Hepatocyte (in vitro differentiated cells): ENCODE data around the gene KCNQ5. TPM values are rescaled to one million over a fixed set of nuclear protein-coding genes. Genes with fewer than 3 reads are reported as not detected.

Experiments
- DNase-seq: peaks from one replicate; pipeline ENCODE4 v3.0.0-alpha.2; 2016; ENCODE audit warnings: low spot score
- H2AFZ ChIP-seq: fragments of 200-600 bp; sonication (generic); 2 replicates; pipeline ENCODE4 v1.6.0; 2016; ENCODE audit warnings: antibody characterized with exemption, mild to moderate bottlenecking
- H3K27ac ChIP-seq: fragments of 200-600 bp; sonication (generic); 2 replicates; pipeline ENCODE4 v1.5.1; 2016; ENCODE audit warnings: mild to moderate bottlenecking
- H3K27me3 ChIP-seq: fragments of 200-600 bp; sonication (generic); 2 replicates; pipeline ENCODE4 v1.6.1; 2016
- H3K36me3 ChIP-seq: fragments of 200-600 bp; sonication (generic); replicated peaks from 2 replicates; pipeline ENCODE4 v1.5.1; 2016; ENCODE audit warnings: low read depth; ENCODE audit not compliant: insufficient read depth
- H3K4me1 ChIP-seq: fragments of 200-600 bp; sonication (generic); 2 replicates; pipeline ENCODE4 v1.5.1; 2016; ENCODE audit warnings: mild to moderate bottlenecking, moderate library complexity; ENCODE audit not compliant: insufficient read depth
- H3K4me2 ChIP-seq: fragments of 200-600 bp; sonication (generic); 2 replicates; pipeline ENCODE4 v1.6.0; 2016
- H3K4me3 ChIP-seq: fragments of 200-600 bp; sonication (generic); 2 replicates; pipeline ENCODE4 v1.5.1; 2016; ENCODE audit warnings: mild to moderate bottlenecking
- H3K79me2 ChIP-seq: fragments of 200-600 bp; sonication (generic); 2 replicates; pipeline ENCODE4 v1.6.0; 2017; ENCODE audit warnings: mild to moderate bottlenecking
- H3K9me2 ChIP-seq: fragments of 200-600 bp; sonication (generic); replicated peaks from 2 replicates; pipeline ENCODE4 v1.6.0; 2017; ENCODE audit warnings: mild to moderate bottlenecking; ENCODE audit not compliant: insufficient read depth
- H3K9me3 ChIP-seq: fragments of 200-600 bp; sonication (generic); 2 replicates; pipeline ENCODE4 v1.5.1; 2016; ENCODE audit warnings: low read depth, mild to moderate bottlenecking
- H4K20me1 ChIP-seq: fragments of 200-600 bp; sonication (generic); 2 replicates; pipeline ENCODE4 v1.6.0; 2016; ENCODE audit warnings: mild to moderate bottlenecking; ENCODE audit not compliant: insufficient read depth, poor library complexity, severe bottlenecking
- CTCF ChIP-seq: fragments of 200-600 bp; sonication (generic); IDR thresholded peaks from 2 replicates; pipeline ENCODE4 v1.5.1; 2016; ENCODE audit warnings: antibody characterized with exemption, mild to moderate bottlenecking; ENCODE audit not compliant: poor library complexity
- EZH2 ChIP-seq: fragments of 200-600 bp; sonication (generic); IDR thresholded peaks from 2 replicates; pipeline ENCODE4 v1.6.1; 2016; ENCODE audit warnings: antibody characterized with exemption, mild to moderate bottlenecking, borderline replicate concordance
- EZH2phosphoT487 ChIP-seq: fragments of 200-600 bp; sonication (generic); IDR thresholded peaks from one replicate; pipeline ENCODE4 v1.6.1; 2018; ENCODE audit warnings: antibody characterized with exemption, mild to moderate bottlenecking, low read depth, moderate library complexity; ENCODE audit not compliant: unreplicated experiment, severe bottlenecking
- whole genome bisulfite sequencing: methylation state at CpG from one replicate; pipeline ENCODE4 v1.1.6; 2016; ENCODE audit warnings: low lambda C conversion rate; ENCODE audit errors: missing lambda C conversion rate; 5-methylcytosine and 5-hydroxymethylcytosine counted together
- polyA plus RNA-seq: library from polyadenylated mRNA; unstranded; fragments of >200 nt; fragmentation: Nextera tagmentation; extraction: Ambion mirVana; gene quantifications from 2 replicates; pipeline ENCODE4 v1.2.1, GENCODE V29; 2016
- total RNA-seq: library from RNA; depleted of rRNA; stranded (reverse); fragments of >200 nt; gene quantifications from 2 replicates; pipeline ENCODE4 v1.2.3, GENCODE V29; 2014

Gene KCNQ5
- total and polyA plus RNA-seq, 2 experiments from 2014 or later, result 1.6 to 2.0 TPM

DNA sequence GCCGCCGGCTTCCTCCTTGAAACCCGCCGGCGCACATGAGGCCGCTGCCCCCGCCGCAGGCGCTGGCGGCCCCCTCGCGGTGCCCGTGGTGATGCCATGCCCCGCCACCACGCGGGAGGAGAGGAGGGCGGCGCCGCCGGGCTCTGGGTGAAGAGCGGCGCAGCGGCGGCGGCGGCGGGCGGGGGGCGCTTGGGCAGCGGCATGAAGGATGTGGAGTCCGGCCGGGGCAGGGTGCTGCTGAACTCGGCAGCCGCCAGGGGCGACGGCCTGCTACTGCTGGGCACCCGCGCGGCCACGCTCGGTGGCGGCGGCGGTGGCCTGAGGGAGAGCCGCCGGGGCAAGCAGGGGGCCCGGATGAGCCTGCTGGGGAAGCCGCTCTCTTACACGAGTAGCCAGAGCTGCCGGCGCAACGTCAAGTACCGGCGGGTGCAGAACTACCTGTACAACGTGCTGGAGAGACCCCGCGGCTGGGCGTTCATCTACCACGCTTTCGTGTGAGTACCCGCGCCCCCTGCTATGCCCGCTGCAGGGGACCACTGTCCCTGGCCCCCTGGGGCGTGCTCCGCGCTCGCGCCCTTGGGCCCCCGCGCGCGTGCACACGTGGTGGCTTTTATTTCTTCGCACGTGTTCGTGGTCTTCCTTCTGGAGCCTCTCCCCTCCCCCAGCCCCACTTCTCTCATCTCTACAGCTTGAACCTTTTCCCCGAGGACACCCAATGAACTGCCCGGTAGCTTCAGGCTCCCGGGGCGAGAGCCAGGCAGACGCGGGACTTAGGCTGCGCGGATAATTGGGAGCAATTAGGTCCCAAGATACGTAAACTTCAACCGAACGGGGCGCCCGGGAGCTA is 453 bp downstream of the KCNQ5 start:
- DNase-seq, result peak; percentile 61
- Histone ChIP-seq H3K4me2 (peak overlapping the region; percentile 98), H4K20me1 (no peaks in the 10 kb centered on the region), H3K9me3 (no peaks in the 10 kb centered on the region), H2AFZ (peak overlapping the region; percentile 73), H3K36me3 (no peaks in the 10 kb centered on the region), H3K4me3 (peak overlapping the region; percentile 60), H3K9me2 (no peaks in the 10 kb centered on the region), H3K27ac (no peak overlapping the region), H3K4me1 (peaks cover 16% of the 10 kb centered on the region), H3K79me2 (no peaks in the 10 kb centered on the region), H3K27me3 (peaks cover 81% of the 10 kb centered on the region)
- under 1% methylated on average over 70 of the region's 89 CpGs for WGBS
- TF ChIP-seq EZH2 (peak; percentile 83), CTCF (no peak), EZH2phosphoT487 (peak; percentile 19)

DNA sequence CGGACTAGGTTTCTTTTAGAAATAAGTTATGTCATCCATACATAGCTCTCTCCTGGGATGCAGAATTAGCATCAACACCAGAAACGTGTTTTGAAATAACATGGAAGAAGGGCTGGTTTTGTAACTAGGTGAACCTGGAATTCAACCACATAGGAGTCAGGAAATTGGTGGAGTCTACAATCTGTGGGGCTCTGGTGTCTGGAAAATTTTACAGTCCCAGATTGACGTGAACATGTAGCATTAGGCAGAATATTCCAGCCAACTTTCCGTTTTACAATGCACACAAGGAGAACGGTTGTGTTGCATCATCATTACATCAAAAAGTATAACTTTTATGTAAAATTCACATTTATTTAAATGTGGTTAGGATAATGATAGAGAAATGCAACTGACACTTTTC is 1.9 kb downstream of the KCNQ5 start:
- Histone ChIP-seq H3K27ac (no peak overlapping the region), H3K9me2 (no peaks in the 10 kb centered on the region), H3K36me3 (no peaks in the 10 kb centered on the region), H4K20me1 (no peaks in the 10 kb centered on the region), H2AFZ (no peak overlapping the region), H3K27me3 (peaks cover 68% of the 10 kb centered on the region), H3K4me3 (no peak overlapping the region), H3K79me2 (no peaks in the 10 kb centered on the region), H3K4me2 (peak overlapping the region; percentile 98), H3K4me1 (peaks cover 16% of the 10 kb centered on the region), H3K9me3 (no peaks in the 10 kb centered on the region)
- TF ChIP-seq CTCF, result no peak
- no peak for TF ChIP-seq EZH2
- no peak for TF ChIP-seq EZH2phosphoT487
- no peak for DNase-seq
- WGBS, result 22% methylated on average over 5 of the region's 5 CpGs

- Histone ChIP-seq H3K9me3 (no peaks in the 10 kb centered on the region), H3K27me3 (peaks cover 59% of the 10 kb centered on the region), H3K36me3 (no peaks in the 10 kb centered on the region), H2AFZ (no peak overlapping the region), H3K4me2 (peak overlapping the region; percentile 98), H4K20me1 (no peaks in the 10 kb centered on the region), H3K4me1 (peaks cover 16% of the 10 kb centered on the region), H3K79me2 (no peaks in the 10 kb centered on the region), H3K9me2 (no peaks in the 10 kb centered on the region), H3K27ac (no peak overlapping the region), H3K4me3 (no peak overlapping the region)
- peak; percentile 9 for DNase-seq
- TF ChIP-seq EZH2, result no peak
- peak; percentile 46 for TF ChIP-seq CTCF
- WGBS, result 82% methylated on average over 3 of the region's 3 CpGs
Measured at GRCh38 chr6:72624557-72625160, 2.8 kb downstream of the KCNQ5 start.
